IPS-18c (cell line): ENCODE measurements around the gene XPO6.

Source experiments
- H3K4me3 ChIP-seq: 2 replicates; pipeline ENCODE4 v1.7.0; 2013; ENCODE audit warnings: low read depth, mild to moderate bottlenecking, low read length, moderate library complexity; ENCODE audit not compliant: insufficient read depth
- H3K9me3 ChIP-seq: one replicate; pipeline ENCODE4 v1.6.1; 2013; ENCODE audit warnings: mild to moderate bottlenecking, low read length, moderate library complexity; ENCODE audit not compliant: control insufficient read depth, insufficient read depth

The XPO6 gene

GRCh38 chr16:28193530-28194423 is 18.0 kb downstream of the XPO6 start:
- no peak overlapping the region for H3K4me3 ChIP-seq

GRCh38 chr16:28192806-28193529 is 18.8 kb downstream of the XPO6 start:
- no peak overlapping the region for H3K4me3 ChIP-seq
- H3K9me3 ChIP-seq: no peaks in the 10 kb centered on the region

More at GRCh38 chr16:28193530-28194423, 18.0 kb downstream of the XPO6 start:
- H3K9me3 ChIP-seq: no peaks in the 10 kb centered on the region

- Histone ChIP-seq H3K9me3 (no peaks in the 10 kb centered on the region), H3K4me3 (no peak overlapping the region)
These were observed 20.3 kb downstream of the XPO6 start for GRCh38 chr16:28191364-28191960.

GRCh38 chr16:28189245-28189644 is 22.5 kb downstream of the XPO6 start:
- Histone ChIP-seq H3K4me3 (no peak overlapping the region), H3K9me3 (no peaks in the 10 kb centered on the region)

- Histone ChIP-seq H3K4me3 (no peak overlapping the region), H3K9me3 (no peaks in the 10 kb centered on the region)
These were observed 23.5 kb downstream of the XPO6 start for GRCh38 chr16:28188085-28188916.

- no peak overlapping the region for H3K4me3 ChIP-seq
- H3K9me3 ChIP-seq: no peaks in the 10 kb centered on the region
These were observed 24.2 kb downstream of the XPO6 start for GRCh38 chr16:28187595-28188004.

- H3K9me3 ChIP-seq: no peaks in the 10 kb centered on the region
- H3K4me3 ChIP-seq: no peak overlapping the region
These were observed 25.0 kb downstream of the XPO6 start for GRCh38 chr16:28186752-28187151.

GRCh38 chr16:28185696-28186095 is 26.1 kb downstream of the XPO6 start:
- Histone ChIP-seq H3K4me3 (no peak overlapping the region), H3K9me3 (no peaks in the 10 kb centered on the region)

GRCh38 chr16:28184625-28185024 is 27.1 kb downstream of the XPO6 start:
- H3K9me3 ChIP-seq: no peaks in the 10 kb centered on the region
- no peak overlapping the region for H3K4me3 ChIP-seq

- no peak overlapping the region for H3K4me3 ChIP-seq
- H3K9me3 ChIP-seq: no peaks in the 10 kb centered on the region
These were observed 27.8 kb downstream of the XPO6 start for GRCh38 chr16:28183930-28184329.

- Histone ChIP-seq H3K4me3 (no peak overlapping the region), H3K9me3 (no peaks in the 10 kb centered on the region)
These were observed 28.3 kb downstream of the XPO6 start for GRCh38 chr16:28183484-28183883.

- H3K9me3 ChIP-seq: no peaks in the 10 kb centered on the region
- no peak overlapping the region for H3K4me3 ChIP-seq
These were observed 29.0 kb downstream of the XPO6 start for GRCh38 chr16:28182801-28183200.

- Histone ChIP-seq H3K9me3 (no peaks in the 10 kb centered on the region), H3K4me3 (no peak overlapping the region)
These were observed 29.6 kb downstream of the XPO6 start for GRCh38 chr16:28182183-28182582.

- Histone ChIP-seq H3K4me3 (no peak overlapping the region), H3K9me3 (no peaks in the 10 kb centered on the region)
These were observed 30.2 kb downstream of the XPO6 start for GRCh38 chr16:28181515-28181914.

GRCh38 chr16:28180655-28181460 is 30.9 kb downstream of the XPO6 start:
- H3K9me3 ChIP-seq: no peaks in the 10 kb centered on the region
- H3K4me3 ChIP-seq: no peak overlapping the region

GRCh38 chr16:28179354-28179753 is 32.4 kb downstream of the XPO6 start:
- no peak overlapping the region for H3K4me3 ChIP-seq
- no peaks in the 10 kb centered on the region for H3K9me3 ChIP-seq
